CD4-positive, alpha-beta T cell treated with Interleukin-4 for 4 hours (primary cell): ENCODE data around the gene AP5B1.
"Not testable (repeated sequence)": the region's sequence is repeated elsewhere in the genome, so short reads cannot be mapped to it uniquely, and the experiment has no call there.

ENCODE experiments used
- DNase-seq: peaks from one replicate; pipeline ENCODE4 v3.0.0-alpha.2; 2020

Gene AP5B1

DNA sequence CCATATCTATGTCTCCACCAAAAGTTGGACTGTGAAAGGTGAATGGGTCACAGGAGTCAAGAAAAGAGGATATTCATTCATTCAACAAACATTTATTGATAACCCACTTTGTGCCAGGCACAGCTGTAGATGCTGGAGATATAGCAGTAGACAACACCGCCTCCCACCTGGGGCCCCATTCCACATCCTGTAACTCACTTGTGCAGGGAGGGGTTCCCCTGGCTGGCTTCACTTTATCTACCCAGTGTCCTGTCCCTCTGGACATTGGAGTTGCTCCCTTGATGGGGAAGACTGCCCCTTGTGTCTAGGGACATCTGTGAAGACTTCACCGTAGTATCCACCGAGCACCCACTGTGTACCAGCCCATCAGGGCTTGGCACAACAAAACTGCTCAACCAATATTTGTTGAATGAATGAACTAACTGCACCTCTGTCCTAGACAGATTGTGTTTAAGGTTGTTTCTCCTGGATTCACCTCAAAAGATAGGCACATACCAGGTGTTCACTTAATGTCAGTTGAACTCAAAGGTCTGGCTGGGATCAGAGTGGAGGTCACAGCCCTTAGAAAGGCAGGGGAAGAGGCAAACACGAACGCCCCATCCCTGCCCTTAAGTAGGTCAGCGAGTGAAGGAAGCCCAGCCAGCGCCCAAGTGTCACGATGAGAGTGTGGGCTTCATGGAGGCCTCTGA is 4.7 kb upstream of the AP5B1 start:
- no peak for DNase-seq

DNA sequence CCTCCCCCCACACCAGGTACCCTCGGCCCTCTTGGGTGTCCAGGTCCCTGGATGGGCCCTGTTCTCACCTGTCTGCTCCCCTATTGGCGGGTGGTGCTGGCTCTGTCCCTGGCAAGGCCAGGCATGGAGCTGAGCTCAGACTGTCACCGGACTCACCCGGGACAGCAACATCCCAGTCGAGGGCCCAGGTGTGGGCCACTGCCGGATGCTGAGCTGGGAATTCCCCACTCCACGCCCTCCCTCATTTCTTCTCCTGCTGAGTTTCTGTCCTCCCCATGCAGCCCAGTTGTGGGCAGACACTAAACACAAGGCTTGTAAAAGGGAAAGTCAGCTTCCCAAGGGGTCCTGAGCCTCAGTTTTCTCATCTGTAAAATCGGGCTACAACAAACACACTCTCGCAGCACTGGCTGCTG is 2.0 kb upstream of the AP5B1 start:
- DNase-seq, result no peak

DNA sequence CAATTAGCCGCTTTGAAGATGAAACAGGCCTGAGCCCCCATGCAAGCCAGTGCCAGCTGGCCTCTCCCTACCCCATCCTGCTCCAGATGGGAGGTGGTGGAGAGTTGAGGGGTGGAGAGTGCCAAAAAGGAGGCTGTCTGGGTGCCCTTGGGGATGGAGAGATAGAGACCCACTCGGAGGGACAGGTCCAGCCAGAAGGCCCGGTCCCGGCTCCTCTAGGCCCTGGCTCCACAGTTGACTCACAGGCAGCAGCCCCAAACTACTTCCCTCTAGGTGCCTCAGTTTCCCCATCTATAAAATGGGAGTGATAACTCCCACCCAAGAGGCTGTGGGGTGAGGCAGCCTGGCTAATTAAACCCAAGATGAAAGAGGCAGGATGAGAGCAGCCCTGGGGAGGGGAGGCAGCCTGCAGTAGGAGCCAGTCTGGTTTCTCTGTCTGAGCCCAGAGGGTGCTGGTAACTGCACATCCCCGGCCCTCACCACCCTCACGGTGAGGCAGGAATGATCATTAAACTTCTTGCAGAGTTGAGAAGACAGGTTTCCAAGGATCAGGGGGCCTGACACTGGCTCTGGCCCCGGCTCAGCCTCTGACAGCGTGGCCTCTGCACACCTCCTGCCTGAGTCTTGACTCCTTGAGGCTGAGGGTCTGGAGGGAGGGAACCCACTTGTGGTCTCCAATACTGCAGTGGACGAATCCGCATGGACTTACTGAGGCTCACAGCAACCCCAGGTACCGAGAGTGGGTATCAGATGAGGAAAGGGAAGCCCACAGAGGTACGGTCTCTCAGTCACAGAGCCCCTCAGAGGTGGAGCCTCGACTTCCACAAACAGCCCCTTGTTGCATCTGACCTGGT is 1.4 kb upstream of the AP5B1 start:
- DNase-seq, result no peak

DNA sequence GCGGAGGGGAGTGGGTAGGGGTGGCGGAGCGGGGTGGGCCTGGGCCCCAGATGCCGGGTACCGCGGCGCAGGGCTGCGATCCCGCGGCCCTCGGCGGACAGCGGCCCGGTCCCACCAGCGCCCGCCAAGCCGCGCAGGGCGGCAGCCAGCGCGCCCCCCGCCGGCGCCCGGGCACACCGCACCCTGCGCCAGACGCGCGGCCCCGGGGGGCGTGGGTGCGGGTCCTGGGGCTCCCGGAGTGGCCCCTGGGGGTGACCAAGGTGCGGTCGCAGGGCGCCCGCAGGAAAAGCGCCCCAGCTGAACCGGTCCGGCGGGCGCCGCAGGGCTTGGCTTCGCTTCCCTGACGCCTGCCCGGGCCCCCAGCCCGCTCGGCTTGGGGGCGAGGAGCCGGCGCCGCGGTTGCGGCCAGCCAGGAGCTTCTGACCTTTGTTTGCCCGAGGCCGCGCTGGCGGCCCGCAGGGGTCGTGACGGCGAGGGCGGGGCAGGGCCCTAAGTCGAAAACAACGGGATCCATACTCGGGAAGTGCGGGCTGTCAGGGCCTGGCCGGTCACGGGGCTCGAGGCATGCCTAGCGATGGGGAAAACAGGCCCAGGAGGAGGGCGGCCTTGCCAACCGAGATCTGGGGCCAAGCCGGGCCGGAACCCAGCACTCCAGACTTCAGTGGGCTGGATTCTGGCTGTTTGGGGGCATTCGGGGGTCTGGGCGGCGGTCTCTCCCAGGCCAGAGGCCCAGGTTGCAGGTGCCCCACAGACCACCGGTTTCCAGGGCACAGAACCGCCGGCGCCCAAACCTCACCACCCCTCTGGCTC is 581 bp upstream of the AP5B1 start:
- no peak for DNase-seq

DNA sequence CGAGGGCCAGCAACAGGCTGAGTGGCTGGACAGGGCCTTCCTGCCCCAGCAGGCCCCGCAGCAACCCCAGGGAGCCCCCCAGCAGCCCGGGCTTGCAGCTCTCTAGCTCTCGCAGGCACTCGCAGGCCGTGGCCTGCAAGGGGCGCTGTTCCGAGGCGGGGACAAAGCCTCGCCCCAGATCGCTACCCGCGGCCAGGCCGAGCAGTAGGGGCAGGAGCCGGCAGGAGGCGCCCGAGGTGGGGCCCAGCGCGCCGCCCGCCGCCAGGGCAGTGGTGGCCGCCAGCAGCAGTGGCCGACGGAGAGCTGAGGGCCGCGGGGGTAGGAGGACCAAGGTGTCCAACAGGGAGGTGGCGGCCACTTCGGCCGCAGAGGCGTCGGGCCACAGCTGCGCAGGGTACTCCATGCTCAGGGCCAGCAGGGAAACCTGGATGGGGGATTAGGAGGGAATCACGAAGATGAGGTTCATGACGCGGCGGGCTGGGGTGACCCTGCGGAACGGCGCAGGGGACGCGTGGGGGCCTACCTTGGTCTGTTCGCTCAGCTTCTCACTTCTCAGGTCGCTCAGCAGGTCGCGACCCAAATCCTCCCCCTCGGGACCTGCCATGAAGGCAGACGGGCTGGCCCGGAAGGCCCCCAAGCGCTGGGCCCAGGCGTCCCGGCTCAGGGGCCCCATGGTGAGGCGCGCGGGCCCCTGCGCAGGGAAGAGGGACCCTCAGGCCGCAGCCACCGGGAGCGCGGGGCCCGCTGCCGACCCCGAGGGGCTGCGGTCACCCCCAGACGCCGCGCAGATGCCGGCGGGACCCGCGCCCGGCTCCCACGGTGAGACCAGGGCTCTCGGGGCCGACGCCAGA is 632 bp downstream of the AP5B1 start:
- DNase-seq, result peak; percentile 65

DNA sequence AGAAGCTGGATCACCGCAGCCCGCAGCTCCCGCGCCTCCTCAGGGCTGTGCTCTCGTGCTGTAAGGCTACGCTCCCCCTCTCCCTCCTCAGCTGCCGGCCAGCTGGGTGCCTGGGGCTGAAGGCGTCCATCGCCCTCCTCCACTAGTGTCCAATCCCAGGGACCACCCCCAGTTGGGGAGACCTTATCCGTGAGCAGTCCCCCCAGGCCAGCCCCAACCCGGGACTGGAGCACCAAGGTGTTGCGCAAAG is 1.2 kb downstream of the AP5B1 start:
- DNase-seq, result no peak

DNA sequence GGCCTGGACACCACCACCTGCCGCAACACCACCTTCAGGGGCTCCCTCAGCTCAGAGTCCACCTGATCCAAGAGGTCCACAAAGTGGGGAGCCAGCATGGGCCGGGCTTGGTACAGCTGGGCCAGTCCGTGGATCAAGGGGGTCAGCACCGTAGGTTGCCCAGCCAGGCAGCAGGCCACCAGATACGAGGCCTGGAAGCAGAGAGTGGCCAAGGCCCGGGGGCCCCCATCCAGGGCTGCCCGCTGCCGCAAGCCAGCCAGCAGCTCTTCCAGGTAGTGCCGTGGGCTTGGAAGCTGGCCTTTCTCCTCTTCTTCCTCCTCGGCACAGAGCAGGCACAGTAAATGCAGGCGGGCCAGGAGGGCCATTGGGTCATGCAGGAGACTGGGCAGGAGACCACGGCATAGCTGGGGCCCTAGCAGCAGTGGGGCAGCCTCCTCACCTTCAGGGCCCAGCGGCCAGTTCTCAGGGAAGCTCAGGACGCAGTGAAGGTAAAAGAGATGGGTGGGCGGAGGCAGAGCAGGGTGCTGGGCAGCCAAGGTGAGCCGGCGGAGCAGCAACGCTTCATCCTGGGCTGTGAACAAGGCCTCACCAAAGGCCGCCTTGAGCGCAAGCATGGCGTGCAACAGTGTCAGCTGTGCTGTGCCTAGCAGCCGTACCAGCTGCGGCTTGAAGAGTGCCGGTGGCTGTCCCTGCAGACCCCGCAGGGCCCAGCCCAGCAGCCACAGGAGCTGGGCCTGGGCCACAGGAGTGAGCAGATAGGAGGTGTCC is 1.7 kb downstream of the AP5B1 start:
- no peak for DNase-seq

DNA sequence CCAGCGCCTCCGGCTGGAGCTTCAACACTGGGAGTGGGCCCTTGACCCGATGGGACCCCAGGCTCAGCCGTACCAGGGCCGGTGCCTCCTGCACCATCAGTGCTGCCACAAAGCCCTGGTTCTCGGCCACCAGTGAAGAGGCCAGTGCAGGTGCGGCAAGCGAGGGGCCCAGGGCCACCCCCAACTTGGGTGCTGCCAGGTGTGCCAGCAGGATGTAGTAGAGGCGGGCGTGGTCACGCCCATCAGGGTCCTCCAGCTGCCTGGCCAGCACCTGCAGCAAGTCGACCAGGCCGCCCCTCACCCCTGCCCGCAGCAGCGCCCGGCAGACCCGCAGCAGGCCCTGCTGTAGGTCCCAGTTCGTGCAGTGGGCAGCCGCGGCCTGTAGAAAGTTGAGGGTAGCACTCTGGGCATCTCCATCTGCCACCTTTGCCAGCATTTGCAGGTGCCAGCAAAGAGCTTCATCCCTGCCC is 2.3 kb downstream of the AP5B1 start:
- no peak for DNase-seq

DNA sequence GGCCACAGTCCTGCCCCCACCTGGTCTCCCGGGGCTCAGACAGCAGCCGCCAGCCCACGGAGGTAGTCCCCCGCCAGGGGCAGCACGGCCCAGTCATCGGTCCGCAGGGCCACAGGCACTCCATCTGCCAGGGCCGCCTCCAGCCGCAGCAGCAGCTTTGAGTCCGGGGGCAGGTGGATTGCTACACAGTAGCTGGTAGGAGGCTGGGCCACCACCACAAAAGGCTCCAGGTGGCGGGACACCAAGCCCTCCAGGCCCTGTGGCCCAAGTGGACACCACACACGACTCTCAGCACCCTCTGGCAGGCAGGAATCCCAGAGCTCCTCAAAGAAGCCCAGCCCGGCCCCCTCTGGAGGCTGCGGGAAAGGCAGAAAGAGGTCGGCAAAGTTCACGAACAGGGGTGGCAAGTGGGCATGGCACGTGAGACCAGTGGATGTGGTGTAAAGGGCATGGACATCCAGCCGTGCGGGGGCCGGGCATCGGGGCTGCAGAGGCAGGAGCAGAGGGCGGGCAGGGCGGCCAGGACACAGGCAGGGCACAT is 2.9 kb downstream of the AP5B1 start:
- DNase-seq, result no peak

DNA sequence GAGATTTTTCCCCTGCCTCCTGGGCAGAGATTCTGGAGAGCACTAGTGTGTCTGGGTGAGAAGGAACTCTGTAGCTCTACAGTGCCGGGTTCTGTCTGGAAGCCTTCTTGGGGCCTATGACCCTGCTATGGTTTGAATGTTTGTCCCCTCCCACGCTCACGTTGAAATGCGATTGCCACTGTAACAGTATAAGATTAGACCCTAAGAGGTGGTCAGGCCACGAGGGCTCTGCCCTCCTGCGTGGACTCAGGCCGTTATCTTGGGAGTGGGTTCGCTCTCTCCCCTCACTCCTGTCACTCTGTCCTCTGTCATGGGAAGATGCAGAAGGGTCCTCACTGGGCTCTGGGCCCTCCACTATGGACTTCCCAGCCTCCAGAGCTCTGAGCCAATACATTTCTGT is 3.5 kb downstream of the AP5B1 start:
- DNase-seq, result no peak

DNA sequence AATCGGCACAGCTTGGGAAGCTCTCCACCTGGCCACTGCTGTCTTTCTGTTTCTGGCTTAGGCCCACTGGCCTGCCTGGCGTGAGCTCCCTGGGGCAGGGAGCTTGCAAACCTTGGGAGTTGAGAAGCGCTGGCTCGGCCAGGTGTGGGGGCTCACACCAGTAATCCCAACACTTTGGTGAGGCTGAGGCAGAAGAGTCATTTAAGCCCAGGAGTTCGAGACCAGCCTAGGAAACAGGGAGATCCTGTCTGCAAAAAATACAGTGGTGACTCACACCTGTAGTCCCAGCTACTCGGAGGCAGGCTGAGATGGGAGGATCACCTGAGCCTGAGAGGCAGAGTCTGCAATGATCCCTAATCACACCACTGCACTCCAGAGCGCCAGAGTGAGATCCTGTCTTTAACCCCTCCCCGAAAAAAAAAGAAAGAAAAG is 4.0 kb downstream of the AP5B1 start:
- no peak for DNase-seq

DNA sequence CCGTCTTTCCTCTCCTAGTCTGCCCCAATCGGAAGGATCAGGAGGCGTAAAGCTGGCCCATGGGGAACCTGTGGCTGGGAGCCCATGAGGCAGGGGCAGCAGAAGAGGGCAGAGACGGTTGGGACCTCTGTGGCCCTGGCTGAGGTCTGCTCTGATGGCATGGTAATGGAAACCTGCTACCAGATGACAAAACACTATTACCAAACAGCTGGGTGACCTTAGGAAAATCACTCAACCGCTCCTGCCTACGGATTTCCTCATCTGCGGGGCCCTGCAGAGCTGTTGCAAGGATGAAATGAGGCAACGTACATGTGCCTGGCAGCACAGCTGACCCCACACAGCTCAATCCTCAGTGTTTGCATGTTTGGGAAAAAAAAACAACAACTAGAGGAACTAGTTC is 4.6 kb downstream of the AP5B1 start:
- DNase-seq, result no peak

DNA sequence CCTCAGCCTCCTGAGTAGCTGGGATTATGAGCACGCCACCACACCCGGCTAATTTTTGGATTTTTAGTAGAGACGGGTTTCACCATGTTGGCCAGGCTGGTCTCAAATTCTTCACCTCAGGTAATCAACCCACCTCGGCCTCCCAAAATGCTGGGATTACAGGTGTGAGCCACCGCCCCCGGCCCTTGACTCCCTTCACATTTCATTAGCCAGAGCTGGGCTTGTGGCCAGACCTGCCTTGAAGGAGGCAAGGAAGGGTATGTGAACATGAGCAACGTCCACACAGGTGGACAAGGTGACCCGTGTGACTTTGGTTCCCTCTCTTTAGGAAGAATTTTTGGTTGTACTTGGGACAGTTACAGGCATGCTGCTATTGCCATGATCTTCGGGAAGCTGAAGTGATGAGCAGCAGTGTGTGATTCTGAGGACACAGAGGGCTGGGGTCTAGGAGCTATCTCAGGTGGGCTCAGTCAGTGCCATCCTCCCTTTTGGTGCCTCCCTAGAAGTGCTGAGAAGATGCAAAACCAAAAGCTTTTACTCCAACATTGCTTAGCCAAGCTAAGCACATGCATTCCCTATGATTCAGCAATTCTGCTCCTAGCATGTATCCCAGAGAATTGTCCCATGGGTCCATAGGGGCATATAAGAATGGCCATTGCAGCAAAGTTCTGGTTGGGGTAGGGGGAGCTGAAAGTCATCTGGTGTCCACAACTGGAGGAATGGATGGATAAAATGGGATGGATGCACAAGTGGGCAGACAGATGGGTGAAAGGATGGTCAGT is 6.1 kb downstream of the AP5B1 start:
- no peak for DNase-seq

DNA sequence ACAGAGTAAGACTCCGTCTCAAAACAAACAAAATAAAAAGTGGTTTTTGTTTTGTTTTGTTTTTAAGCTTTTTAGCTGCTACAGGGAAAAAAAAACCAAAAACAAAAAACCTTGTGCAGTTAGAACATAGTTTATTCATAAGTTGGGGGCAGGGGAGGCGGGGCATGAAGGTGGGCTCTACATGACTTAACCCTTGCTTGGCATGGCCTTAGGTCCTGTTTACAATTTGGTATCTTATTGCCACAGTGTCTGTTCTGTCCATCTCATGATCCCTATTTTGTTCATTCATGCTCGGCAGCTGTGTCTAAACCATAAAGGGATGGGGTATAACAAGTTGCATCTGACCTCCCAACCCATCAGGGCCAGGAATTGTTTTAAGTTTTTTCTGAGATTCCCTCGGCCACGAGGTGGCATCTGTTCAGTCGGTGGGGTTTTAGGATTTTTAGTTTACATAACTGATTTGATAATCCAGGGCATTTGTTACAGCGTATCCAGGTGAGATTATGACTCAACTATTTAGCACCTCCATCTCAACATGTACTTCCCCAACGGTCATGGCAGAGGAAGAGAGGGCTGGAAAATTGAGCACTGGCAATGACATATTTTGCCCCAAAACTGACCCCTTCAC is 6.9 kb downstream of the AP5B1 start:
- DNase-seq, result no peak

DNA sequence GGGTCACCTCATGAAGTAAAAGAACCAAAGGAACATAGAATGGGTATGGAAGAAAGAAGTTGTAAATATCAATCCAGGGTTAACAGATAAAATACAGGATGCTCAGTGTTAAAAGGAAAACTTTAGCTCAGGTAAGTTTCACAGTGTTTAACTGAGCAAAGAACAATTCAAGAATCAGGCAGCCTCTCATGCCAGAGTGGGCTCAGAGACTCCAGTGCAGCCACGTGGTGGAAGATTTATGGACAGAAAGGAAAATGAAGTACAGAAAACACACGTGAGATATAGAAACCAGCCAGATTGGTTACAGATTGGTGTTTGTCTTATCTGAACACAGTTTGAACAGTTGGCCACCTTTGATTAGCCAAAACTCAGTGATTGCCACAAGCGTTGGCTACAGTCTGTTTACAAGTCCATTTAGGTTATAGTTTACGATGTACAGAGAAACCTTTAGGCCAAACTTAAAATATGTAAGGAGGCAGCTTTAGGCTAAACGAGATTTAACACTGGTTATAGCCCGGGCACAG is 9.1 kb downstream of the AP5B1 start:
- no peak for DNase-seq

DNA sequence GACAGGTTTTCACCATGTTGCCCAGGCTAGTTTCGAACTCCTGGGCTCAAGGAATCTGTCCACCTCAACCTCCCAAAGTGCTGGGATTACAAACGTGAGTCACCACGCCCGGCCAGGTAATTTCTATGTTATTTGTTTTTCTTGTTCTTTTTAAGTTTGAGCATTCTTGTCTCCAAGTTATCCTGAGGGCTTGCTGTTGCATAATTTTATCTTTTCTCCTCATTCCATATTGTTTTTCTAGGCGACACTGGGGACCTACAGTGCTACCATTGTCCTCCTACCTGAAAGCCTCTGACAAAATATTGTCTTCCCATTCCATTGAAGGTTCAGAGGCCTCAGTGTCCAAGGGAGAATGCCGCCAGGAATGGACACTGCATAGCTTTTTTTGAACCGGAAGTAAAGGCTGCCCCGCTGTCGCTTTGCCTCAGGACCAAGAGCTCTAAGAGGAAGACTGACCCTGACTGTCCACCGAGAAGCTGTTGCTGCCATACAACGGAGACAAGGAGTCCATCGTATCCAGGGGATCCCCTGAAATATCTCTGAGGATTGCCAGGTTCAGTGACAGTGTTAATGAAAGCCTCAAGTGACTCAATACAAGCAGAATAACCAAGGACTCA is 9.7 kb downstream of the AP5B1 start:
- no peak for DNase-seq

DNA sequence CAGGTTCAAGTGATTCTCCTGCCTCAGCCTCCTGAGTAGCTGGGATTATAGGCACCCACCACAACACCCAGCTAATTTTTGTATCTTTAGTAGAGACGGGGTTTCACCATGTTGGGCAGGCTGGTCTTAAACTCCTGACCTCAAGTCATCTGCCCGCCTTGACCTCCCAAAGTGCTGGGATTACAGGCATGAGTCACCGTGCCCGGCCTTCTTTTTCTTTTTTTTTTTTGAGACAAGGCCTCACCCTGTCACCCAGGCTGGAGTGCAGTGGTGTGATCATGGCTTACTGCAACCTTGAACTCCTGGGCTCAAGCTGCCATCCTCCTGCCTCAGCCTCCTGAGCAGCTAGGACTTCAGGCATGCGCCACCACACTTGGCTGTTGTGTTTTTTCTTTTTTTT is 13.0 kb downstream of the AP5B1 start:
- not testable (repeated sequence) for DNase-seq

DNA sequence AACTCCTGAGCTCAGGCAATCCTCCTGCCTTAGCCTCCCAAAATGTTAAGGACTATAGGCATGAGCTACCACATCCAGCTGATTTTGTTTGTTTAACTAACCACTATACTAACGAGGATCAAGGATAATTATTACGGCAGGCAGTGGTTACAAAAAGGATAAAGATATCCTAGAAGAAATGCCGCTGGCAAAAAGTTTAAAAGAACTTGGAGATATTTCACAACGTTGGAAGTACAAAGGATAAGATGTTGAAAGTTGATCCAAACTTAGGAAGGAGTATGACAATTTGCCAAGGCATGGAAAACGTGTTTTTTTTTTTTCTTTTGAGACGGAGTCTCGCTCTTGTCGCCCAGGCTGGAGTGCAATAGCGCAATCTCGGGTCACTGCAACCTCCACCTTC is 13.4 kb downstream of the AP5B1 start:
- no peak for DNase-seq

DNA sequence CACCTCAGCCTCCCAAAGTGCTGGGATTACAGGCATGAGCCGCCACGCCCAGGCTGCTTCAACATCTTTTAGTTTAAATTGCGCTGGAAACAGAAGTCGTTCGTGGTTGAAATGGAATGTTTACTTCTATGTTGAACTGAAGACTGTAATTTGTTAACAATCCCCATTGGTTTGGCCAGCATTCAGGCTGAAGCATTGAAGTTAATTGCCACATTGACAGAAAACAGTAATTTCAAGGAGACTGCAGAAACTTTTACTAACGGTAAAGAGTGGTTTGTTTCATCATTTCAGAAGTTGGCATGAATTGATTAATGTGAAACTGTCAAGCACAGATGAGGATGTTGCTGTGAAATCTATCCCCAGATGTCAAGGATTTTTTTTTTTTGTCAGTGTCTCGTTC is 14.2 kb downstream of the AP5B1 start:
- DNase-seq, result no peak

DNA sequence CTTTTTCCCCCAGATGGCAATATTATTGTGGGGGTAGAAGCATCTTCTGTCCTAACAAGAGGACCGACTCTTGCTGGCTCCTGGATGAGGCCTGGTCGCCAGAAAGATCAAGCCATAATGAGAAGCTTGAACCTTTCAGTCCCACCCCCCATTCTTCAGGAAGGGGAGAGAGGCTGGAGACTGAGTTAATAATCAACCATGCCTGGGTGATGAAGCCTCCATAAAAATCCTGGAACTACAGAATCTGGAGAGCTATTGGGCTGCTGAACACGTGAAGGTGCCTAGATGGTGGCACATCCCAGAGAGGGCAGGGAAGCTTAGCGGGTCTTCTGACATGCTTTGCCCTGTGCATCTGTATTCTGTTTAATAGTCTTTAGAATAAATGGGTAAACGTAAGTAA is 16.3 kb downstream of the AP5B1 start:
- no peak for DNase-seq
